CD4-positive, alpha-beta T cell treated with Interleukin-10 for 1 hour (primary cell): ENCODE data around the gene MISP3.
A peak's percentile ranks its signal among the peaks of the same experiment; 100 is the strongest.

Source experiments
- DNase-seq: peaks from one replicate; pipeline ENCODE4 v3.0.0-alpha.2; 2020

The MISP3 gene

DNA sequence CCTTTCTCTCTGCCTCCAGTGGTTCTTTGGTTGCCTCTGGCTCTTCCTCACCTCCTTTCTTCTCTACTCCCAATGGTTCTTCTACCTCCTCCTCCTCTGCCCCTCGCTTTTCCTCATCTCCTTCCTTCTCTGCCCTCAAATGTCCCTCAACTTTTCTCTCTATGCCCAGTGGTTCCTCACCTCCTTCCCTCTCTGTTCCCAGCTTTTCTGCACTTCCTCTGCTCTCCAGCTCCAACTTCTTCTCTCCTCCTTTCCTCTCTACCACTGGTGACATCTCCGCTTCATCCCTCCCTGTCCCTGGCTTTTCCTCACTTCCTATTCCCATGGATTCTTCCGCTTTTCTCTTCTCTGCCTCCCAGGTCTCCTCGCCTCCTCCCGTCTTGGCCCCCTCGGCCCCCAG, 18.5 kb upstream of the MISP3 start:
- no peak for DNase-seq

DNA sequence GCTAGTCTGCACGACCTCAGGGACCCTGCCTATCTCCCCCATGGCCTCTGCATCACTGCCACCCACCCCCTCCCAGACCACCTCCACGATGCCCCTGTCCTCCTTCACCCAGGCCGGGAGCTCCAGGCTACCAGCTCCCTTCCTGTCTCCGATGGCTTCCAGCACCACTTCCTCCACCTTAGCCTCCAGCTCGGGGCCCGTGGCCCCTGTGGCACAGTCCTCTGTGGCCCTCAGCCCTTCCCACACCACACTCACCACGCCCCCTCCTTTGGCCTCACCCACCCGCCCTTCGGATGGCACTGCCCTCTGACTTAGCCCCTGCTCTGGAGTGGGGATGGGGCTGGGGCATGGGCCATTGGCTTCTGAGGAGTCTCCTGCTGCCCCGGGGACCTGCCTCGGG, 17.9 kb upstream of the MISP3 start:
- no peak for DNase-seq

DNA sequence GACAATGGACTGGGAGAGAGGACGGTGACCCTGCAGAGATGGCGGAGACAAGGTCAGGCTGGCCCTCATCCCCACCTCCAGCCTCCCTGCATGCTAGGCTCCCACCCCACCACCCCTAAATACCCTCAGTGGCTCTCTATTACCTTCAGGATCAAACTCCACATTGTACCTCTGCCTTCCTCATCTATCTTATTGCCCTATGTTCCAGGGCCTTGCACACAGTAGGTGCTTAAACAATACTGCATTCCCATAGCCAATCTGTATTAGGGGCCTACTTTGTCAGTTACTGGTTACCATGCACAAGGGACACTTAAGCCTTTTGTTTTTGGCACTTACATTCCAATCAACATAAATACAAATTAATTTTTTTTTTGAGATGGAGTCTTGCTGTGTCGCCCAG, 17.2 kb upstream of the MISP3 start:
- no peak for DNase-seq

DNA sequence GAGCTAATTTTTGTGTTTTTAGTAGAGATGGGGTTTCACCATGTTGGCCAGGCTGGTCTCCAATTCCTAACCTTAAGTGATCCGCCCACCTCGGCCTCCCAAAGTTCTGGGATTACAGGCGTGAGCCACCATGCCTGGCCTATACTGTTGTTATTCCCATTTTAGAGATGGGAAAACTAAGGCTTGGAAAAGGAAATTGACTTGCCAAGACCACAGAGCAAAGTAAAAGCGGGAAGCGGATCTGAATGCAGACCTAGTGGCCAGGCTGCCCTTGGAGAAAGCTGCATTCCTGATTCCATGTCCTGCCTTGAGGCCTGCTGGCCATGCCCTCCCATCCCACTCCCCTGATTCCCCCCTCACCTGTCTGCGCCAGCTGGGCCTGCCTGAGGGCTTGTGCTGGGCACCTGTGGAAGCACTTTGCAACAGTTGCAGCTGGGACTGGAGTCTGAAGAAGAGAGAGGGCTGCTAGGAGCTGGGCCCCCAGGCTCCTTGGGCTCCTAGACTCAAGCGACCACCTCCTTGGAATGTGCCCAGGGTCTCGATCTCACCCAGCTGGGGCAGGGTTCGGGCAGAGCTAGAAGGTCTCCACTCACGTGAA, 16.4 kb upstream of the MISP3 start:
- DNase-seq = no peak

DNA sequence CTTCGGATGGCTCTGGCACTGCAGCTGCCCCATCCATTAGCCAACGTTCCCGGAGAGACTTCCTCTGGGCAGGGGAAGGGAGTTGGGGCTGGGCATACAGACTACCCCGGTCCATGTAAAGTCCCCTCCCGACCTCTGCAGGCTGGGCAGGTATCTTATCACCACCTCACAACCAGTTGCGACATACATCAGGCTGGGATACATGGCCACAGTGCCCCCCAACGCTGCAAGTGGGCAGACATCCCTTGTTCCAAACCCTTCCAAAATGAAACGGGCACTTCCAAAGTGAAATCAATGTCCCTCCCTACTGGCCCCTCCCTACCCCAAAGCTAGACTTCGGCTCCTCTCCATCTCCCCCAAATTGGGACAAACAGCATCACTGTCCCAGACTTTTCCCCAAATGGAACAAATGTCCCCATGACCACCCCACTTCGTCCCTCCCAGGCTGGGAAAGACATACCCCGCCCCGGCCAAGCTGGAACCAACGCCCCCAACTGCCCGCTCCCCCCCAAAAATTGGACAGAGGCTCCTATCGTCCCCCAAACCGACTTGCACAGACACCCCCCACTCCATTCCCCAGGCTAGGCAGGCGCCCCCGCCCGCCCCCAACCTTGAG, 15.7 kb upstream of the MISP3 start:
- DNase-seq = no peak

DNA sequence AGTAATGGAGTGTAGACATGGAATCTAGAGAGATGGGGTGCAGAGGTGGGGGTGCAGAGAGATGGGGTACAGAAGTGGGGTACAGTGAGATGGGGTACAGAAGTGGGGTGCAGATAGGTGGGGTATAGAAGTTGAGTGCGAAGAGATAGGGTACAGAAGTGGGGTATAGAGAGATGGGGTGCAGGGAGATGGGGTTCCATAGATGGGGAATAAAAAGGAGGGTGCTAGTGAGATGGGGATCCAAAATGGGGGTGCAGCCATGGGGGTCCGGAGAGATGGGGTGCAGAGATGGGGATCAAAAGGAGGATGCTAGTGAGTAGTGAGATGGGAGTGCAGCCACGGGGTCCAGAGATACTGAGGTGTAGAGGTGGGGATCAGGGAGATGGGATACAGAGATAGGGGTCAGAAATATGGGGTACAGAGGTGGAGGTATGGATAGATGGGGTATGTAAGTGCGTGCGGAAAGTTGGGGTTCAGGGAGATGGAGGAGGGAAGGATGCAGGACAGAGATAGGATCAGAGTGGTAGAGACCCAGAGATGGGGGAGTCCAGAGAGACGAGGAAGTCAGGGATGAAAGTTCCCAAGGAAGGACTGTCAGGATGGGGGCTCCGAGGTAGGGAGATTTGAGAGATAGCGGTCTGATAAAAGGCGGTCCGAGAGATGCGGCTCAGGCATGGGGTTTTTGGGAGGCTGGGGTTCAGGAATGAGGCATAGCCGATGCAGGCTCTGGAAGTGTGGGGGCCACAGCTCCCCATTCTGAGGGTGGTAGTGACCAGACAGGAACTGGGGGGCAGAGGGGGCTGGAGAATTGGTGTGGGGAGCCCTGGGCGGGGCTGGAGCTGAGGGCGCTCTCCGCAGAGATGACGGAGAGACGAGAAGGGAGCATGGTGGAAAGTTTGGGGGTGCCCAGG, 14.1 kb upstream of the MISP3 start:
- DNase-seq = no peak

DNA sequence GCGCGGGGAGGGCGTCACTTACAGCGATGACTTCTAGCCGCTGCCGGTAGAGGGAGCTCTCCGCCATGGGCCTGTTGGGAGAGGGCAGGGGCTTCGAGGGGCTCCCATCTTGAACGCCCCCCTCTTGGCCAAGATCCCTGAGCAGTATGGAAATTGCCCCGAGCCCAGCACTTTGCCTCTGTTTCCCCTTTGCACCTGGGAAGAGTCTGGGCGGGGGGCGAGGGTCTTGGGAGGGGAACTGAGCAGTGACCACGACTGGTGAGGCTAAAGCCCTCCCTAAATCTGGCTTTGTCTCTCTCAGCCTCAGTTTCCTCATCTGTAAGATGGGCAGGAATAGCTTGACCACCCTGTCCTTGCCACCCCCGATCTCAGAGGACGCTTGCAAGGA, 13.5 kb upstream of the MISP3 start:
- DNase-seq = peak; percentile 56

DNA sequence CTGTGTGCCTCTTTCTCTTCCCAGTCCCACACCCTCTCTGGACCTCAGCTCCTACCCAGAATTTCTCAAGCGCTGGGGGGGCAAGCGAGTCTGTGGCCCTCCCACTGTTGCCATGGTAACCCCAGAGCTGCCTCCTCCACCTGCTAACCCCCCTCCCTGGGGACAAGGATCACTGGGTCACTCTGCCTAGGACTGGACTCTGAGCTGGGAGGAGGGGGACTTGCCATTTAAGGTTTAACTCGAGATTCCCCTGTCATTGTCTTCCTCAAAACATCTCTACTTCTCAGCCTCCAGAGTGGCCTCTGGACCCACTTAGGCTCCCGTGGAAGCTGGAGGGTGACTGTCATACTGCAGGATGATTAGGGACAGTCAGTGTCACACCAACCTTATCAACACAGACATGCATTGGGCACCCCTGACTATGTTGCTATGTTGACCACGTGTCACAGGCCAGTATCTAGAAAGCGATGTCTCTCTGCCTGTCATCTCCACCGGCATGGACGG, 12.9 kb upstream of the MISP3 start:
- no peak for DNase-seq

DNA sequence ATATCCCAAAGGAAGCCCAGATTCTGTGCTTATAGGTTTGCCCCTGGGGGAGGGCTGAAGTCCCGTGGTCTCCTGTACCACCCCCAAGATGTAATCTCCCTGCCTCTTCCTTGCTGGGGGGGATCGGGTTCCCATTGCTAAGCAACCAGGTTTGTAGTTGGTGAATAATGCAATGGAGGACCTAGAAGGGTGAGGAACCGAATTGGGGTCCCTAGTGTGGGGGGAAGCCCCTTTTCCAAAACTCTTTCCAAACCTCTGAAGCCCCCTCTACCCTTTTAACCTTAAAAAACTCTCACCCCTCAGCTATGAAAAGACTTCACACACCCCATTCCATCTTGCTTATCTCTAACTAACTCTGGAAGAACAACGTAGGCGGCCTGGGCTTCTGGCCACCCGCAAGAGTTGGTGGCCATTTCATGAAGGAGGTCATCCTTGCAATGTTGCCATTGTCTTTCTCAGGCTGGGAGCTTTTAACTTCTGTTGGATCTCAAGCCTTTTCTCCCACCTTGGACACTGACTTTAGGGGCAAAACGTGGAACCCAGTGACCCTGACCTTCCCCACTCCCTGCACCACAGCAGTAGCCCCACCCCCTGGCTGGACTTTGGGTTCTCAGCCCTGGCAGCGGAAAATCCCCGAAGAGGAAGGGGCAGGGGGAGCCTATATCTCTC, 11.4 kb upstream of the MISP3 start:
- DNase-seq = no peak

DNA sequence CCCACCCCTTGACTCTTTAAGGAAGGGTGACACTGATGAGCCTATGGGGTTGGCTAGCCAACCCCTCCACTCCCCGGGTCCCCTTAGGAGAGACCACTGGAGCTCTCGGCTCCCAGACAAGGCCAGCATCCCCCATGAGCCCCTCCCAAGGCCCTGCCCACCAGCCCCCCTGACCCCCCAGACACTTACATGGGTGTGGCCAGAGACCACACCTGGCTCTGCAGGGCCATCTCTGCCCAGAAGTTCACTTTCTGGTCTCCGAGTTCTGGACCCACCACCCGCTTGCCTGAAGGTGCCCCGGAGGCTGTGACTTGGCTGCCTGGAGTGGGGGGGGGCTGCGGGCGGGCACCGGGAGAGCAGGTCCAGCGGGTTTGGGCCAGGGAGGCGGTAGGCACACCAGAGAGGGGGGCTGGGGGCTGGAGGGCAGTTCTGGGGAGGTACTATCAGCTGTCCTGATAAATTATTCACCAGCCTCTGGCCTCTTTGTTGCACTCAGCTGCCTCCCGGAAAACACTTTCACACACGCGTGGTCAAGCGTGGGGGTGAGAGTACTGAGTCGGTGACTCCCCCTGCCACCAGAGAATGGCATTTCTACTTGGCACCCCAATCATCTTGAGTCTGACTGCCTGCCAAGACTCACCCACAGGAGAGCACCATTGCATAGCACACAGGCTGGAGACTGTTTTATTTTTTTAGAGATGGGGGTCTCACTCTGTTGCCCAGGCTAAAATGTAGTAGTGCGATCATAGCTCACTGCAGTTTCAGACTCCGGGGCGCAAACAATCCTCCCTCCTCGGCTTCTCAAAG, 10.6 kb upstream of the MISP3 start, which contains the start of gene PALM3:
Gene PALM3 (minus strand): TSS at position 326 of the 807 bp plus-strand sequence. CDS start 96 bp downstream, at position 230.
- DNase-seq = no peak

DNA sequence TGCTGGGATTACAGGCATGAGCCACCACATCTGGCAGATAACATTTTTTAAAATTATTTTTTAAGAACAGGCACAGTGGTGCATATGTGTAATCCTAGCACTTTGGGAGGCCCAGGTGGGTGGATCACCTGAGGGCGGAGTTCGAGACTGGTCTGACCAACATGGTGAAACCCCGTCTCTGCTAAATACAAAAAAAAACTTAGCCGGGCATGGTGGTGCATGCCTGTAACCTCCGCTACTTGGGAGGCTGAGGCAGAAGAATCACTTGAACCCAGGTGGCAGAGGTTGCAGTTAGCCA, 10.1 kb upstream of the MISP3 start:
- DNase-seq = no peak

DNA sequence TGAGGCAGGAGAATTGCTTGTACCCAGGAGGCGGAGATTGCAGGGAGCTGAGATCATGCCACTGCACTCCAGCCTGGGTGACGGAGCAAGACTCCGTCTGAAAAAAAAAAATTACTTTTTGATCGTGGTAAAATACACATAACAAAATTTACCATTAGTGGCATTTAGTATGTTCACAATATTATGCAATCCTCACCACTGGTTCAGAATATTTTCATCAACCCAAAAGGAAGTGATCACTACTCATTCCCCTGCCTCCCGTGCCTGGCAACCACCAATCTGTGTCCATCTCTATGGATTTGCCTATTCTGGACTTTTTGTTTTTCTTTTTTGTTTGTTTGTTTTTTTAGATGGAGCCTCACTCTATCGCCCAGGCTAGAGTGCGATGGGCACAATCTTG, 9.5 kb upstream of the MISP3 start:
- no peak for DNase-seq

DNA sequence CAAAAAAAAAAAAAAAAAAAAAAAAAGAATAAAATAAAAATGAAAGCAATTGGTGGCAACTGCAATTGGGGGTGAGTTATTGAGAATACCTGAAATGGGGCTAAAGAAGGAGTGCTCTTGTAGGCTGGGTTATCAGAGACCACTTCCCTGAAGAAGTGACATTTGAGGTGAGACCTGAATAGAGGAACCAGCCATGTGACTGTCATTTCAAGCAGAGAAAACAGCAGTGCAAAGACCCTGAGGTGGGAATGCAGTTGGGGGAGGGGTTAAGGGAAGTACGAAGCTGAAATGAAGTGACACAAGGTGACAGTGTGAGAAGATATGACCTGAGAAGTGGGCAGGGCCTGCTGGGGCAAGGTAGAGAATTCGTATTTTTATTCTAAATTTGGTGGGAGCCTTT, 6.5 kb upstream of the MISP3 start:
- DNase-seq = no peak

DNA sequence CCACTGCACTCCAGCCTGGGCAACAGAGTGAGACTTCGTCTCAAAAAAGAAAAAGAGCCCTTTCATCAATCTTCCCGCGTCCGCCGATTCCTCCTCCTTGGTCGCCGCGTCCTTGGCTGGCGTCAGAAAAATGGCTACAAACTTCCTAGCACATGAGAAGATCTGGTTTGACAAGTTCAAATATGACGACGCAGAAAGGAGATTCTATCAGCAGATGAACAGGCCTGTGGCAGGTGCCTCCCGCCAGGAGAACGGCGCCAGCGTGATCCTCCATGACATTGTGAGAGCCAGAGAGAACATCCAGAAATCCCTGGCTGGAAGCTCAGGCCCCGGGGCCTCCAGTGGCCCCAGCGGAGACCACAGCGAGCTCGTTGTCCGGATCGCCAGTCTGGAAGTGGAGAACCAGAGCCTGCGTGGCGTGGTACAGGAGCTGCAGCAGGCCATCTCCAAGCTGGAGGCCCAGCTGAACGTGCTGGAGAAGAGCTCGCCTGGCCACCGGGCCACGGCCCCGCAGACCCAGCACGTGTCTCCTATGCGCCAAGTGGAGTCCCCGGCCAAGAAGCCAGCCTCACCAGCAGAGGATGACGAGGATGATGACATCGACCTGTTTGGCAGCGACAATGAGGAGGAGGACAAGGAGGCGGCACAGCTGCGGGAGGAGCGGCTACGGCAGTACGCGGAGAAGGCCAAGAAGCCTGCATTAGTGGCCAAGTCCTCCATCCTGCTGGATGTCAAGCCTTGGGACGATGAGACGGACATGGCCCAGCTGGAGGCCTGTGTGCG, 2.1 kb upstream of the MISP3 start:
- DNase-seq = no peak

DNA sequence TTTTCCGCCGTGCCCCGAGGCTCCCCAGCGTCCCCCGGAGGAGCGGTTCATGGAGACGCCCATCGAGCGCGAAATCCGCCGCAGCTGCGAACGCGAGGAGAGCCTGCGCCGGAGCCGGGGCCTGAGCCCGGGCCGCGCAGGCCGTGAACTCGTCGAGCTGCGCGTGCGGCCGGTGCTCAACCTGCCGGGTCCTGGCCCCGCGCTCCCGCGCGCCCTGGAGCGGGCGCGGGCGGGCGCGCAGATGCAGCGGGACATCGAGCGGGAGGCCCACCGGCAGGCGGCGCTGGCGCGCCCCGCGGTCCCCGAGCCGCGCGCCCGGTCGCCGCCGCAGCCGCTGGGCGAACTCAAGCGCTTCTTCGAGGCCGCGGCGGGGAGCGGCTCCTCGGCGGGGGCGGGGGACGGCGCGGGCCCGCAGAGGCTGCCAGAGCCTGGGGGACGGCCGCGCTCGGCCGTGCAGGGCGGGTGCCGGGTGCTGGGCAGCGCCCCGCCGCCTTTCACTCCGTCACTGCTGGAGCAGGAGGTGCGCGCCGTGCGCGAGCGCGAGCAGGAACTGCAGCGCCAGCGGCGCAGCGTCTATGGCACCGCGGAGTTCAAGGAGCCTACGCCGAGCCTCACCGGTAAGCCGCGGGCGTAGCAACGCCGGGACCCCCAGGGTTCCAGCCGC, 807 bp downstream of the MISP3 start:
- DNase-seq = peak; percentile 79

DNA sequence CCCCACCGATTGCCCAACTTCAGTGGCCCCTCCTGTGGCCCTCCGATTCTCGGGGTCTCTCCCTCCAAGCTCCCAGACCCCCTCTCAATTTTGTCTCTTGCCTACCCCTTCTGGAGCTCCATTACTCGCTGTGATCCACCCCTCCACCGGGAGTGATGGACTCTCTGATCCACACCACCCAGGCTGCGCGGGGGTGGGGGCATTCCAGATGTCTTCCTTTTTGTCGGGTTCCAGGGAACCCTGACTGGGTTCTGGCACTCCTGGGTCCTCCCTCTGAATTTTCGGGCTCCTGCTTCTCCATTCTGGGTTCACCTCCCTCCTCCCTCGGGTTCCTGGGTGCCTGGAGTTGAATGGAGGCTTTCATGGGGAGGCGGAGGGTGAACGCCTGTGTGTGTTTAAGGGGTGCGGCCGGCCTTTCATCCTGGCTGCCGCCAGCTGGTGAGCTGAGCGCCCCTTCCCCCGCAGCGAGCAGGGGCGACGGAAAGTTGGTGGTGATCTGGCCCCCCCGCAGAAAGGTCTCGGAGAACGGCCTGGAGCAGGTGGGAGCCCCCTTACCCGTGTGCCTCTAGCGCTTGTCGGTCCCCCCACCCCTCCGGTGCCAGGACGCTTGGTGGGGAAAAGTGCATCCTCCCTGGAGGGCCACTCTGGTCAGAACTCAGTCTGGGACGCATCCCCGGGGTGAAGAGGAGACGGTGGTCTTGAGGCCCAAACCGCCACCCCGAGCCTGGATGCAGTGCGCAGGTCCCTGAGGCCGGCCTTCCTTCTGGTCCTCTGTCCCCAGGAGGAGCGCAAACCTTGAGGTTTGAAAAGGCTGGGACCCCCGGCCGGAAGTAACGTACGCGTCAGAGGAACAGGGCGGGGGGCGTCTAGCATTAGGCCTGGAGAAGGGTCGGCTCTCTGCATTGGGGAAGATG, 1.6 kb downstream of the MISP3 start:
- DNase-seq = no peak

DNA sequence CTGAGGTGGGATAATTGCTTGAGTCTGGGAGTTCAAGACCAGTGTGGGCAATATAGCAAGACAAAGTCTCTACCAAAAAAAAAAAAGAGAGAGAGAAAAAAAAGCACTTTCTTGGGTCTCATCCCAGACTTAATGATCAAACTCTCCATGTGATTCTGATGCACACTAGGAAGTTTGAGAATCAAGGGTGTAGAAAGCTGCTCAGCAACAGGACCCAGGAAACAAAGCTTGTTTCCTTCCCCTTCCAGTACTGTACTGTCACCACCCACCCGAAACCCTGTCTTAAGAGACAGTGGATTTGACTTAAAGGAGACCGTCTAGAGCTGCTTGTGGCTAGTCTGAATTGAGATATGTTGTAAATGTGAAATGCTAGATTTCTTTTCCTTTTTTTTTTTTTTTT, 5.8 kb downstream of the MISP3 start:
- no peak for DNase-seq

DNA sequence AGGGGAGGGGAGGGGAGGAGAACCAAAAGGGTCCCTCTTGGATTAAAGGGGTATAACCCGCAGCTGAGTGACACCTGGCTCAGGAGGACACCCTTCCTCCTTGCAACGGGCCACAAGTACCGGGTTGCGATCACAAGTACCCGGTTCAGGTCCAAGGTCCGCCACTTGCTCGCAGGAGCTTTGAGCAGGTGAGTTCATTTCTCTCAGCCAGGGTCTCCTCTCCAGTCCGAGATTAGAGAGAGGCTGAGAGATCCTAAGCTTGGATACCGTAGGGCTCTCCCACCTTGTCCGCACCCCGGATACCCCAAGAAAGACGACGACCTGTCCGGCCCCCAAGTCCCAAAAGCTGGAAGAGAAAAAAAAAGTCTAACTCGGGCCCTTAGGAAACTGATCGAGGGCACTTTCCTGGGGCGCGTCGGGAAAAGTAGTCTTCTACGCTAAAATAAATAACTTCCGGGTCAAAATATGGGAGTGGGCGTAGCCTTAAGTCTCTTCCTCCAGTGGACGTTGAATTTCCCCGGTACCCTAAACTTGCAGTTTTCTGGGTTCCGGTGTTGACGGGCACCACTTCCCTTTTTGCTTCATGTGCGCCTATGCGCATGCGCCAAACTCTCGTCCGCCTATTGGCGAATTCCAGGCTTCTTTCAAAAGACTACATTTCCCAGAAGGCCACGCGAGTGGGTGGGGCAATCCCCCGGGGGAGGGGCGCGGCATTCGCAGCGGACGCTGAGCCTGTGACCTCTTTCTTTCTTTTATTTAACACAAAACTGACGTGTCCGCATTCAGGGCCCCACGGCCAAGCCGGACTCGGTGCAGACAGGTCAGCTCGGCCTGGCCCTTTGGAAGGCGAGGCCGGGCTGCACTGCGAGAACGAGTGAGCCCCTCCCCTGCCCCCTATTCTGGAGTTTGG, 8.6 kb downstream of the MISP3 start:
- DNase-seq = peak; percentile 100
